Measurements from ENCODE around the gene RFC1. TPM values are rescaled to one million over a fixed set of nuclear protein-coding genes. Genes with fewer than 3 reads are reported as not detected.
"Not testable (repeated sequence)": the region's sequence is repeated elsewhere in the genome, so short reads cannot be mapped to it uniquely, and the experiment has no call there.

Gene RFC1
- total RNA-seq, 1 experiment from 2014 or later = 41.1 TPM

- no peak overlapping the region for H3K9ac ChIP-seq (ENCODE audit: low read length)
- H3K27ac ChIP-seq (ENCODE audit: low read length) = no peak overlapping the region
- H4K20me1 ChIP-seq (ENCODE audit: insufficient read depth, low read depth, low read length) = no peaks in the 10 kb centered on the region
- no peaks in the 10 kb centered on the region for H3K9me3 ChIP-seq (ENCODE audit: low read length)
- no peak overlapping the region for H3K4me3 ChIP-seq (ENCODE audit: low read length)
- no peaks in the 10 kb centered on the region for H3K79me2 ChIP-seq (ENCODE audit: low read length)
- H3K27me3 ChIP-seq (ENCODE audit: low read length) = no peaks in the 10 kb centered on the region
- H2AFZ ChIP-seq (ENCODE audit: low read length) = no peak overlapping the region
- H3K4me1 ChIP-seq (ENCODE audit: low read length) = no peaks in the 10 kb centered on the region
- no peak for DNase-seq
- H3K9me2 ChIP-seq (replicated peaks; ENCODE audit: insufficient read depth, low read length) = no peaks in the 10 kb centered on the region
- no peaks in the 10 kb centered on the region for H3K36me3 ChIP-seq (ENCODE audit: insufficient read depth, low read length)
- no peak overlapping the region for H3K4me2 ChIP-seq (ENCODE audit: low read depth, low read length, poor library complexity, severe bottlenecking)
Observed at GRCh38 chr4:39390603-39391002, 24.4 kb upstream of the RFC1 start.

GRCh38 chr4:39384563-39384962 is 18.4 kb upstream of the RFC1 start:
- Histone ChIP-seq H3K9ac (ENCODE audit: low read length) (no peak overlapping the region), H3K4me3 (ENCODE audit: low read length) (no peak overlapping the region), H2AFZ (ENCODE audit: low read length) (no peak overlapping the region), H3K4me2 (ENCODE audit: low read depth, low read length, poor library complexity, severe bottlenecking) (no peak overlapping the region), H4K20me1 (ENCODE audit: insufficient read depth, low read depth, low read length) (no peaks in the 10 kb centered on the region), H3K27ac (ENCODE audit: low read length) (no peak overlapping the region), H3K27me3 (ENCODE audit: low read length) (no peaks in the 10 kb centered on the region), H3K79me2 (ENCODE audit: low read length) (no peaks in the 10 kb centered on the region), H3K9me2 (replicated peaks; ENCODE audit: insufficient read depth, low read length) (no peaks in the 10 kb centered on the region), H3K36me3 (ENCODE audit: insufficient read depth, low read length) (no peaks in the 10 kb centered on the region), H3K9me3 (ENCODE audit: low read length) (no peaks in the 10 kb centered on the region; the same call in 1 of the 2 replicates), H3K4me1 (ENCODE audit: low read length) (no peaks in the 10 kb centered on the region)
- DNase-seq = no peak

GRCh38 chr4:39383690-39384089 is 17.5 kb upstream of the RFC1 start:
- Histone ChIP-seq H3K9me2 (replicated peaks; ENCODE audit: insufficient read depth, low read length) (no peaks in the 10 kb centered on the region), H3K4me1 (ENCODE audit: low read length) (no peaks in the 10 kb centered on the region), H3K9me3 (ENCODE audit: low read length) (no peaks in the 10 kb centered on the region; the same call in 1 of the 2 replicates), H3K27me3 (ENCODE audit: low read length) (no peaks in the 10 kb centered on the region), H3K4me2 (ENCODE audit: low read depth, low read length, poor library complexity, severe bottlenecking) (no peak overlapping the region), H3K27ac (ENCODE audit: low read length) (no peak overlapping the region), H3K9ac (ENCODE audit: low read length) (no peak overlapping the region), H3K79me2 (ENCODE audit: low read length) (no peaks in the 10 kb centered on the region), H2AFZ (ENCODE audit: low read length) (no peak overlapping the region), H3K36me3 (ENCODE audit: insufficient read depth, low read length) (no peaks in the 10 kb centered on the region), H4K20me1 (ENCODE audit: insufficient read depth, low read depth, low read length) (no peaks in the 10 kb centered on the region), H3K4me3 (ENCODE audit: low read length) (no peak overlapping the region)
- DNase-seq = no peak

GRCh38 chr4:39375478-39375877 is 9.3 kb upstream of the RFC1 start:
- Histone ChIP-seq H3K9me2 (replicated peaks; ENCODE audit: insufficient read depth, low read length) (no peaks in the 10 kb centered on the region), H3K4me3 (ENCODE audit: low read length) (no peak overlapping the region), H3K27me3 (ENCODE audit: low read length) (no peaks in the 10 kb centered on the region), H3K9ac (ENCODE audit: low read length) (no peak overlapping the region), H3K27ac (ENCODE audit: low read length) (no peak overlapping the region), H4K20me1 (ENCODE audit: insufficient read depth, low read depth, low read length) (no peaks in the 10 kb centered on the region), H3K79me2 (ENCODE audit: low read length) (no peaks in the 10 kb centered on the region), H3K36me3 (ENCODE audit: insufficient read depth, low read length) (no peaks in the 10 kb centered on the region), H3K9me3 (ENCODE audit: low read length) (peaks cover 5% of the 10 kb centered on the region; the same call in 1 of the 2 replicates), H3K4me2 (ENCODE audit: low read depth, low read length, poor library complexity, severe bottlenecking) (no peak overlapping the region), H2AFZ (ENCODE audit: low read length) (no peak overlapping the region), H3K4me1 (ENCODE audit: low read length) (no peaks in the 10 kb centered on the region)
- peak; percentile 38 for DNase-seq

- H3K9me3 ChIP-seq (ENCODE audit: low read length); DNase-seq; H3K9me2 ChIP-seq (replicated peaks; ENCODE audit: insufficient read depth, low read length); H3K4me1 ChIP-seq (ENCODE audit: low read length); H3K27ac ChIP-seq (ENCODE audit: low read length); H3K9ac ChIP-seq (ENCODE audit: low read length); H3K4me3 ChIP-seq (ENCODE audit: low read length); H3K79me2 ChIP-seq (ENCODE audit: low read length); H3K4me2 ChIP-seq (ENCODE audit: low read depth, low read length, poor library complexity, severe bottlenecking); H4K20me1 ChIP-seq (ENCODE audit: insufficient read depth, low read depth, low read length); H3K27me3 ChIP-seq (ENCODE audit: low read length); H2AFZ ChIP-seq (ENCODE audit: low read length); H3K36me3 ChIP-seq (ENCODE audit: insufficient read depth, low read length): not testable (repeated sequence)
Observed at GRCh38 chr4:39371209-39371608, 5.0 kb upstream of the RFC1 start.

GRCh38 chr4:39369301-39369700 is 3.1 kb upstream of the RFC1 start:
- Histone ChIP-seq H3K4me2 (ENCODE audit: low read depth, low read length, poor library complexity, severe bottlenecking) (no peak overlapping the region), H3K4me3 (ENCODE audit: low read length) (no peak overlapping the region), H3K36me3 (ENCODE audit: insufficient read depth, low read length) (no peaks in the 10 kb centered on the region), H2AFZ (ENCODE audit: low read length) (no peak overlapping the region), H3K79me2 (ENCODE audit: low read length) (peaks cover 18% of the 10 kb centered on the region), H4K20me1 (ENCODE audit: insufficient read depth, low read depth, low read length) (no peaks in the 10 kb centered on the region; the same call in 1 of the 2 replicates), H3K9me3 (ENCODE audit: low read length) (0 out of 2 replicates have a peak, but pooled peaks cover 5% of the 10 kb centered on the region), H3K27me3 (ENCODE audit: low read length) (no peaks in the 10 kb centered on the region), H3K9me2 (replicated peaks; ENCODE audit: insufficient read depth, low read length) (no peaks in the 10 kb centered on the region), H3K4me1 (ENCODE audit: low read length) (peaks cover 17% of the 10 kb centered on the region), H3K9ac (ENCODE audit: low read length) (no peak overlapping the region), H3K27ac (ENCODE audit: low read length) (no peak overlapping the region)
- DNase-seq = no peak

- H3K27me3 ChIP-seq (ENCODE audit: low read length) = no peaks in the 10 kb centered on the region
- H3K9ac ChIP-seq (ENCODE audit: low read length) = no peak overlapping the region
- no peak overlapping the region for H2AFZ ChIP-seq (ENCODE audit: low read length)
- no peak overlapping the region for H3K4me3 ChIP-seq (ENCODE audit: low read length)
- peaks cover 40% of the 10 kb centered on the region for H3K79me2 ChIP-seq (ENCODE audit: low read length)
- no peaks in the 10 kb centered on the region for H3K9me2 ChIP-seq (replicated peaks; ENCODE audit: insufficient read depth, low read length)
- DNase-seq = no peak
- H3K4me1 ChIP-seq (ENCODE audit: low read length) = peaks cover 38% of the 10 kb centered on the region
- no peak overlapping the region for H3K27ac ChIP-seq (ENCODE audit: low read length)
- 0 out of 2 replicates have a peak, but pooled peaks cover 2% of the 10 kb centered on the region for H3K9me3 ChIP-seq (ENCODE audit: low read length)
- no peaks in the 10 kb centered on the region; the same call in 1 of the 2 replicates for H4K20me1 ChIP-seq (ENCODE audit: insufficient read depth, low read depth, low read length)
- no peak overlapping the region for H3K4me2 ChIP-seq (ENCODE audit: low read depth, low read length, poor library complexity, severe bottlenecking)
- H3K36me3 ChIP-seq (ENCODE audit: insufficient read depth, low read length) = peaks cover 6% of the 10 kb centered on the region; the same call in 1 of the 2 replicates
Observed at GRCh38 chr4:39367166-39367565, 1.0 kb upstream of the RFC1 start.

- DNase-seq = peak; percentile 50
- Histone ChIP-seq H2AFZ (ENCODE audit: low read length) (no peak overlapping the region), H3K79me2 (ENCODE audit: low read length) (peaks cover 57% of the 10 kb centered on the region)
Observed at GRCh38 chr4:39365360-39365759, 802 bp downstream of the RFC1 start.

More at GRCh38 chr4:39365360-39365759, 802 bp downstream of the RFC1 start:
- H3K9ac ChIP-seq (ENCODE audit: low read length) = peak overlapping the region; percentile 86
- H3K9me3 ChIP-seq (ENCODE audit: low read length) = no peaks in the 10 kb centered on the region
- H3K9me2 ChIP-seq (replicated peaks; ENCODE audit: insufficient read depth, low read length) = no peaks in the 10 kb centered on the region
- H3K27ac ChIP-seq (ENCODE audit: low read length) = peak overlapping the region; percentile 54
- peaks cover 13% of the 10 kb centered on the region; the same call in 1 of the 2 replicates for H3K36me3 ChIP-seq (ENCODE audit: insufficient read depth, low read length)
- H4K20me1 ChIP-seq (ENCODE audit: insufficient read depth, low read depth, low read length) = no peaks in the 10 kb centered on the region; the same call in 1 of the 2 replicates
- H3K4me3 ChIP-seq (ENCODE audit: low read length) = peak overlapping the region; percentile 91
- H3K4me2 ChIP-seq (ENCODE audit: low read depth, low read length, poor library complexity, severe bottlenecking) = peak overlapping the region; percentile 89
- peaks cover 46% of the 10 kb centered on the region for H3K4me1 ChIP-seq (ENCODE audit: low read length)
- H3K27me3 ChIP-seq (ENCODE audit: low read length) = no peaks in the 10 kb centered on the region

Measured in Karpas-422 (cell line).